HepG2 (cell line): Measurements from ENCODE around the gene CFAP43. TPM values are rescaled to one million over a fixed set of nuclear protein-coding genes. Genes with fewer than 3 reads are reported as not detected.
A peak's percentile ranks its signal among the peaks of the same experiment; 100 is the strongest.

Experiments
- BCL6 ChIP-seq: IDR thresholded peaks from 2 replicates; pipeline ENCODE4 v1.6.1; 2016; ENCODE audit warnings: missing genetic modification reagents, missing compliant biosample characterization
- BRCA1 ChIP-seq: sonication (generic); formaldehyde crosslinking; IDR thresholded peaks from 2 replicates; pipeline ENCODE4 v1.4.0; 2020; ENCODE audit warnings: missing genetic modification reagents
- CEBPG ChIP-seq: IDR thresholded peaks from 2 replicates; pipeline ENCODE4 v1.6.1; 2016
- ELF1 ChIP-seq: sonication (generic); formaldehyde crosslinking; IDR thresholded peaks from 2 replicates; pipeline ENCODE4 v1.4.0; 2020; ENCODE audit warnings: missing genetic modification reagents
- FOSL2 ChIP-seq: sonication (generic); formaldehyde crosslinking; IDR thresholded peaks from 2 replicates; pipeline ENCODE4 v1.4.0; 2020; ENCODE audit warnings: missing genetic modification reagents
- FOXP1 ChIP-seq, 2 experiments: fragments of 450-650 bp in 1 of 2; IDR thresholded peaks; 2 replicates each; pipeline ENCODE4 v1.6.1; 2017 to 2018; ENCODE audit warnings: antibody characterized with exemption in 1 of 2
- IKZF4 ChIP-seq: sonication (generic); formaldehyde crosslinking; IDR thresholded peaks from 2 replicates; pipeline ENCODE4 v1.5.1; 2020; ENCODE audit warnings: borderline replicate concordance, mild to moderate bottlenecking, low read depth, missing genetic modification reagents; ENCODE audit errors: not compliant biosample characterization
- KMT2B ChIP-seq: IDR thresholded peaks from 2 replicates; pipeline ENCODE4 v1.6.1; 2016; ENCODE audit warnings: missing genetic modification reagents, missing compliant biosample characterization
- NCOA1 ChIP-seq: sonication (generic); formaldehyde crosslinking; IDR thresholded peaks from 2 replicates; pipeline ENCODE4 v1.9.0; 2021; ENCODE audit warnings: missing genetic modification reagents
- POLR2G ChIP-seq: fragments of 200-400 bp; formaldehyde crosslinking; IDR thresholded peaks from 2 replicates; pipeline ENCODE4 v1.6.1; 2018; ENCODE audit warnings: mild to moderate bottlenecking, low read depth, low read length, moderate library complexity
- RBFOX2 ChIP-seq: fragments of 200-400 bp; formaldehyde crosslinking; IDR thresholded peaks from 2 replicates; pipeline ENCODE4 v1.6.1; 2017; ENCODE audit warnings: low read depth, mild to moderate bottlenecking, low read length
- SAFB2 ChIP-seq: sonication (generic); formaldehyde crosslinking; IDR thresholded peaks from 2 replicates; pipeline ENCODE4 v1.5.1; 2020; ENCODE audit warnings: missing genetic modification reagents, low read depth, mild to moderate bottlenecking, borderline replicate concordance
- ZNF10 ChIP-seq: sonication (generic); formaldehyde crosslinking; IDR thresholded peaks from 2 replicates; pipeline ENCODE4 v1.4.0; 2020; ENCODE audit warnings: mild to moderate bottlenecking, low read depth, missing genetic modification reagents, borderline replicate concordance
- ZNF225 ChIP-seq: sonication (generic); formaldehyde crosslinking; IDR thresholded peaks from 2 replicates; pipeline ENCODE4 v1.4.0; 2020; ENCODE audit warnings: mild to moderate bottlenecking, missing genetic modification reagents
- ZNF264 ChIP-seq: sonication (generic); formaldehyde crosslinking; IDR thresholded peaks from 2 replicates; pipeline ENCODE4 v1.4.0; 2020; ENCODE audit warnings: missing genetic modification reagents
- ZNF503 ChIP-seq: sonication (generic); formaldehyde crosslinking; IDR thresholded peaks from 2 replicates; pipeline ENCODE4 v1.4.0; 2020; ENCODE audit warnings: missing genetic modification reagents
- ZNF552 ChIP-seq: sonication (generic); formaldehyde crosslinking; IDR thresholded peaks from 2 replicates; pipeline ENCODE4 v1.9.0; 2022; ENCODE audit warnings: missing genetic modification reagents, mild to moderate bottlenecking, borderline replicate concordance
- ZNF570 ChIP-seq: sonication (generic); formaldehyde crosslinking; IDR thresholded peaks from 2 replicates; pipeline ENCODE4 v1.4.0; 2020; ENCODE audit warnings: mild to moderate bottlenecking, missing genetic modification reagents, borderline replicate concordance
- polyA plus RNA-seq, 8 experiments: library from polyadenylated mRNA; depleted of rRNA in 3 of 8; stranded (reverse) in 7 of 8; unstranded in 1 of 8; fragments of >200 nt; fragmentation: Illumina TruSeq in 4 of 8; extraction: Trizol in 4 of 8; gene quantifications; 2 replicates each; pipeline versions ENCODE4 v1.2.1 to v1.2.3, GENCODE V29; 2011 to 2016; ENCODE audit warnings: low read depth in 4 of 8, missing spikeins in 1 of 8, mixed read lengths in 1 of 8; ENCODE audit not compliant: insufficient read depth in 1 of 8
- total RNA-seq, 5 experiments: library from RNA; depleted of rRNA; stranded (reverse); fragments of >200 nt; fragmentation: Illumina TruSeq; extraction: Trizol; gene quantifications; 2 replicates each; pipeline ENCODE4 v1.2.3, GENCODE V29; 2016; ENCODE audit warnings: low read depth in 1 of 5
- TF ChIP-seq, protein P1 (sequence below): sonication (generic); formaldehyde crosslinking; IDR thresholded peaks from 2 replicates; pipeline ENCODE4 v1.4.0; 2020; ENCODE audit warnings: missing genetic modification reagents
- TF ChIP-seq, protein P2 (sequence below): sonication (generic); formaldehyde crosslinking; IDR thresholded peaks from 2 replicates; pipeline ENCODE4 v1.8.1; 2022; ENCODE audit warnings: mild to moderate bottlenecking, missing genetic modification reagents
- TF ChIP-seq, protein P3 (sequence below), 2 experiments: sonication (generic) in 1 of 2; formaldehyde crosslinking in 1 of 2; IDR thresholded peaks; 2 replicates each; pipeline versions ENCODE4 v1.4.0 to v1.6.1; 2018 to 2020; ENCODE audit warnings: missing genetic modification reagents in 2 of 2, borderline replicate concordance in 1 of 2, low read depth in 1 of 2, mild to moderate bottlenecking in 1 of 2, missing biosample characterization in 1 of 2

Gene CFAP43
- total and polyA plus RNA-seq, 2 of the 13 experiments (the other 11 are each of a cell fraction or from before 2014, with no cell fraction given), result 0.24 to 0.38 TPM

DNA sequence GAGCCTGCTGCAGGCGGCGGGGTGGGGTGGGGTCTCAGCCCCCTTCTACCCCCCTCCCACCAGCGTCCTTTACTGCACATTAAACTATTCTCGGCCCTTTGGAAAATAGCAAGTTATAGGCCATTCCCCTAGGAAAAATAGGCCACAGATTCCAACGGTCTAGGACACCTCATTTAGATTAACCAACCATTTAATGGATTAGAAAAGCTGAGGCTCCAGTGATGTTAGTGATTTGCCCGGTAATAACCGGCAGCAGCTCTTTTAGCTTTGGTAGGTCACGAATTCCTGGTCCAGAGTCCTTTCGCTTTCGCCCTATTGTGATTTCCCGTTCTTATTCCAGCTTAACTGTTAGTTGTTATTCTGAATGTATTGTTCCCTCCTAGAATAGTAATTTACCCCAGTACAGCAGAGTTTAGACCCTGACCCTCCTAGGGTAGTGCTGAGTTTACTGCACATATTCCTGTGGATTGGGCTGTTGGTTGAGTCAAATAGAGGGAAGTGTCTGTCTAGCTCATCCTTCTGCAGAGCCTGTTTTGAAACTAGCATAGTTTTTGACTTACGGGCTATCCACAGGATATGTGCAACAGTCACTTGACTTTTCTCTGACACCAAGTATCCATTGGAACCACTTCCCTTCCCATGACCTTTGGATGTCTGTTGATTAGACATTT is 23.3 kb upstream of the CFAP43 start (continued):
- TF ChIP-seq, protein P1, sequence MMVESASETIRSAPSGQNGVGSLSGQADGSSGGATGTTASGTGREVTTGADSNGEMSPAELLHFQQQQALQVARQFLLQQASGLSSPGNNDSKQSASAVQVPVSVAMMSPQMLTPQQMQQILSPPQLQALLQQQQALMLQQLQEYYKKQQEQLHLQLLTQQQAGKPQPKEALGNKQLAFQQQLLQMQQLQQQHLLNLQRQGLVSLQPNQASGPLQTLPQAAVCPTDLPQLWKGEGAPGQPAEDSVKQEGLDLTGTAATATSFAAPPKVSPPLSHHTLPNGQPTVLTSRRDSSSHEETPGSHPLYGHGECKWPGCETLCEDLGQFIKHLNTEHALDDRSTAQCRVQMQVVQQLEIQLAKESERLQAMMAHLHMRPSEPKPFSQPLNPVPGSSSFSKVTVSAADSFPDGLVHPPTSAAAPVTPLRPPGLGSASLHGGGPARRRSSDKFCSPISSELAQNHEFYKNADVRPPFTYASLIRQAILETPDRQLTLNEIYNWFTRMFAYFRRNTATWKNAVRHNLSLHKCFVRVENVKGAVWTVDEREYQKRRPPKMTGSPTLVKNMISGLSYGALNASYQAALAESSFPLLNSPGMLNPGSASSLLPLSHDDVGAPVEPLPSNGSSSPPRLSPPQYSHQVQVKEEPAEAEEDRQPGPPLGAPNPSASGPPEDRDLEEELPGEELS (CRISPR knock-in tag), result no peak
- TF ChIP-seq SAFB2 (CRISPR knock-in tag), result 0 out of 2 replicates have a peak, but pooled peaks have one; percentile 13
- TF ChIP-seq RBFOX2, result 0 out of 2 replicates have a peak, but pooled peaks have one; percentile 27
- peak; percentile 62 for TF ChIP-seq POLR2G
- TF ChIP-seq BCL6 (CRISPR knock-in tag), result peak; percentile 31; the same call in 1 of the 2 replicates
- no peak for TF ChIP-seq IKZF4 (CRISPR knock-in tag)
- TF ChIP-seq, protein P2, sequence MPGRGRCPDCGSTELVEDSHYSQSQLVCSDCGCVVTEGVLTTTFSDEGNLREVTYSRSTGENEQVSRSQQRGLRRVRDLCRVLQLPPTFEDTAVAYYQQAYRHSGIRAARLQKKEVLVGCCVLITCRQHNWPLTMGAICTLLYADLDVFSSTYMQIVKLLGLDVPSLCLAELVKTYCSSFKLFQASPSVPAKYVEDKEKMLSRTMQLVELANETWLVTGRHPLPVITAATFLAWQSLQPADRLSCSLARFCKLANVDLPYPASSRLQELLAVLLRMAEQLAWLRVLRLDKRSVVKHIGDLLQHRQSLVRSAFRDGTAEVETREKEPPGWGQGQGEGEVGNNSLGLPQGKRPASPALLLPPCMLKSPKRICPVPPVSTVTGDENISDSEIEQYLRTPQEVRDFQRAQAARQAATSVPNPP (CRISPR knock-in tag), result no peak
- no peak for TF ChIP-seq FOXP1 (IDR thresholded peaks at IDR 0.05)
- TF ChIP-seq FOXP1 (CRISPR knock-in tag; IDR thresholded peaks at IDR 0.05), result no peak
- TF ChIP-seq BRCA1 (CRISPR knock-in tag), result no peak
- TF ChIP-seq KMT2B (CRISPR knock-in tag), result no peak
- TF ChIP-seq ZNF10 (CRISPR knock-in tag), result no peak
- TF ChIP-seq NCOA1 (CRISPR knock-in tag), result no peak
- no peak for TF ChIP-seq ZNF570 (CRISPR knock-in tag)
- peak; percentile 49 for TF ChIP-seq FOSL2 (CRISPR knock-in tag)
- TF ChIP-seq ZNF264 (CRISPR knock-in tag), result no peak
- peak; percentile 17; the same call in 1 of the 2 replicates for TF ChIP-seq CEBPG (CRISPR knock-in tag)
- no peak for TF ChIP-seq ELF1 (CRISPR knock-in tag)
- no peak for TF ChIP-seq ZNF552 (CRISPR knock-in tag)
- TF ChIP-seq, protein P3, sequence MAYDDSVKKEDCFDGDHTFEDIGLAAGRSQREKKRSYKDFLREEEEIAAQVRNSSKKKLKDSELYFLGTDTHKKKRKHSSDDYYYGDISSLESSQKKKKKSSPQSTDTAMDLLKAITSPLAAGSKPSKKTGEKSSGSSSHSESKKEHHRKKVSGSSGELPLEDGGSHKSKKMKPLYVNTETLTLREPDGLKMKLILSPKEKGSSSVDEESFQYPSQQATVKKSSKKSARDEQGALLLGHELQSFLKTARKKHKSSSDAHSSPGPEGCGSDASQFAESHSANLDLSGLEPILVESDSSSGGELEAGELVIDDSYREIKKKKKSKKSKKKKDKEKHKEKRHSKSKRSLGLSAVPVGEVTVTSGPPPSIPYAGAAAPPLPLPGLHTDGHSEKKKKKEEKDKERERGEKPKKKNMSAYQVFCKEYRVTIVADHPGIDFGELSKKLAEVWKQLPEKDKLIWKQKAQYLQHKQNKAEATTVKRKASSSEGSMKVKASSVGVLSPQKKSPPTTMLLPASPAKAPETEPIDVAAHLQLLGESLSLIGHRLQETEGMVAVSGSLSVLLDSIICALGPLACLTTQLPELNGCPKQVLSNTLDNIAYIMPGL (CRISPR knock-in tag; IDR thresholded peaks at IDR 0.05; ENCODE audit: borderline replicate concordance in 1 of 2, low read depth in 1 of 2), result peak in 1 of 2 experiments; percentile 5; a peak in 1 of 4 replicates
- no peak for TF ChIP-seq ZNF503 (CRISPR knock-in tag)
- no peak for TF ChIP-seq ZNF225
